Activated T-cell treated with anti-CD3 and anti-CD28 coated beads, Interleukin-2, amount 50 U/mL, for 1 hour (primary cell): ENCODE data around the gene FZD2.
"Not testable (repeated sequence)": the region's sequence is repeated elsewhere in the genome, so short reads cannot be mapped to it uniquely, and the experiment has no call there.

Experiments
- DNase-seq: peaks from one replicate; pipeline ENCODE4 v3.0.0-alpha.2; 2020

FZD2 gene

GRCh38 chr17:44578947-44579346 is 21.7 kb downstream of the FZD2 start:
- DNase-seq: no peak

- no peak for DNase-seq
Measured at GRCh38 chr17:44581868-44582267, 24.6 kb downstream of the FZD2 start.

GRCh38 chr17:44584443-44584842 is 27.2 kb downstream of the FZD2 start:
- DNase-seq: no peak

- DNase-seq: no peak
Measured at GRCh38 chr17:44585315-44585714, 28.0 kb downstream of the FZD2 start.

- no peak for DNase-seq
Measured at GRCh38 chr17:44587339-44587738, 30.1 kb downstream of the FZD2 start.

- DNase-seq: no peak
Measured at GRCh38 chr17:44589316-44590071, 32.2 kb downstream of the FZD2 start.

GRCh38 chr17:44590072-44590462 is 32.8 kb downstream of the FZD2 start:
- not testable (repeated sequence) for DNase-seq

GRCh38 chr17:44590762-44591161 is 33.5 kb downstream of the FZD2 start:
- not testable (repeated sequence) for DNase-seq

GRCh38 chr17:44591206-44591605 is 33.9 kb downstream of the FZD2 start:
- no peak for DNase-seq

GRCh38 chr17:44593156-44593555 is 35.9 kb downstream of the FZD2 start:
- no peak for DNase-seq

- DNase-seq: no peak
Measured at GRCh38 chr17:44595216-44595775, 38.0 kb downstream of the FZD2 start.

- no peak for DNase-seq
Measured at GRCh38 chr17:44598329-44598728, 41.0 kb downstream of the FZD2 start.

- no peak for DNase-seq
Measured at GRCh38 chr17:44598932-44599297, 41.6 kb downstream of the FZD2 start.

GRCh38 chr17:44599298-44600175 is 42.3 kb downstream of the FZD2 start:
- no peak for DNase-seq

- DNase-seq: no peak
Measured at GRCh38 chr17:44601539-44601938, 44.3 kb downstream of the FZD2 start.

GRCh38 chr17:44601973-44602372 is 44.7 kb downstream of the FZD2 start:
- no peak for DNase-seq

GRCh38 chr17:44602390-44602789 is 45.1 kb downstream of the FZD2 start:
- DNase-seq: no peak

GRCh38 chr17:44602970-44603369 is 45.7 kb downstream of the FZD2 start:
- no peak for DNase-seq

GRCh38 chr17:44604116-44604761 is 47.0 kb downstream of the FZD2 start:
- no peak for DNase-seq

GRCh38 chr17:44604768-44605485 is 47.6 kb downstream of the FZD2 start:
- DNase-seq: no peak

GRCh38 chr17:44606658-44607057 is 49.4 kb downstream of the FZD2 start:
- no peak for DNase-seq

GRCh38 chr17:44607836-44608690 is 50.8 kb downstream of the FZD2 start:
- DNase-seq: no peak
